Inflammatory macrophage treated with lipopolysaccharide for 4 hours (primary cell): ENCODE measurements around the gene ARHGAP8.

Source experiments
- DNase-seq: peaks from one replicate; pipeline ENCODE4 v3.0.0-alpha.2; 2020

ARHGAP8 gene

DNA sequence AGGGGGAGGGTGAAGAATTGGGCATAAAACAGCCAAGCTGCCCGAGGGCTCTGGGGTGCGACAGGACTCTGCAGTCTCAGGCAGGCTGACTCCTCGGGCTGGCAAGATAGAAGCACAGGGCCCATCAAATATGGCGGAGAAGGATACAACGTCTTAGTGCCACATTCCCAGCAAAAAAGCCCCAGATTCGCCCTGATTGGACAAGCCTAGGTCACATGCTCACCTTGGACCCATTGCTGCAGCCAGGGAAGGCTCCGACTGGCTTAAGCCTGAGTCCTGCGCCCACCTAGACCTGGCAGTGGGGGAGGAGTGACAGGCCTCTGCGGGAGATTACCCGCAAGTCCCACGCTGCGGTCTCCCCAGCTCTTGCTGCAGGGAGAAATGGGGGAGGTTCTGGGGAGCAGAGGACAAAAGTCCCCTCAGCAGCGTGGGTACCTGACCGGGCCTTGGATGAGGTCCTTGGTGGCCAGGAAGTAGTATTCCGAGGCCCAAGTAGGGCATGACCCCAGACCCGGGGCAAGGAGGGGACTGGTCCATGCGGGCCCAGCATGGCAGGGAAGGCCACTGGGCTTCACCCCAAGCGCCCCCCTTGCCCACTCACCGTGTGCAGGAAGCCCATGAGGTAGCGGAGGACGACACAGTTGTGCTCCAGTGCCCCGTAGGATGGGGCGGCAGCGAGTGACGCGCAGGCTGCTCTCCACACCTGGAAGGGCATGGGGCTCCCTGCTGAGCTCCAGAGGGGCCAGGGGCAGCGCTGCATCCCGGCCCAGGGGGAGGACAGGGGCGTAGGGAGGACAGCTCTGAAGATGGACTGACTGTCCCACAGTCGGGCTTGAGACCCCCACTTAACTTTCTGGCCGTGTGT lies 113.0 kb downstream of the ARHGAP8 start:
- no peak for DNase-seq

DNA sequence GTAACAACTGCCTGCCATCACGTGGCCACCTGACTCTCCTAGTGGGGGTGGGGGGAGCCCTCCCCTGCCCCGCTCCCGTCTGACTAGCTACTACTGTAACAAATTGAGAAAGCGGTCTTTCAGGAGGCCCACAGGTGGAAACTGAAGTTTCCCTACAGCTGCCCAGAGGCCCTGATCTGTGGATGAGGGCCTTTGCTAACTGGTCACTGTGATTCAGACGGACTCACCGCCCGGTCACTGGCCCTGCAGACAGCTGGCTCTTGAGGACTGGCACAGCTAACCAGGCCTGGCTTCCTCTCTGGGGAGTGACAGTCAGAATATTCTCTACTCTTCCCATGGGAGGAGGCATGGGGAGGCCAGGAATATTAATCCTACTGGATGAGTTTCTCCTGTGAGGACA lies 116.8 kb downstream of the ARHGAP8 start:
- no peak for DNase-seq

DNA sequence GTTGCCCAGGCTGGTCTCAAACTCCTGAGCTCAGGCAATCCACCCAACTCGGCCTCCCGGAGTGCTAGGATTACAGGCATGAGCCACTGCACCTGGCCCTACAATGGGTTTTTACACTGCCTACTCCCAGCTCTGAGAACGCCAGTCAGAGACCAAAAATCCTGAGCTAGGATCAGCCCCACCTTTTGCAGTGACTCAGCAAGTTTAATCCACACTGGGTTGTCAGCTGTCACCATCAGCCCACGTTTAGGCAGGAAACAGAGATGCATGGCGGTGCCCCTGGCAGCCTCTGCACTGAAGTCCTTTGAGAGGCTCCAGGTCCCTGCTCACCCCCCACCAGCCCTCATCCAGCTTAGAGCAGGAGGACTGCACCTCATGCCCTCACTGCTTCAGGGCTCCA lies 117.6 kb downstream of the ARHGAP8 start:
- no peak for DNase-seq

DNA sequence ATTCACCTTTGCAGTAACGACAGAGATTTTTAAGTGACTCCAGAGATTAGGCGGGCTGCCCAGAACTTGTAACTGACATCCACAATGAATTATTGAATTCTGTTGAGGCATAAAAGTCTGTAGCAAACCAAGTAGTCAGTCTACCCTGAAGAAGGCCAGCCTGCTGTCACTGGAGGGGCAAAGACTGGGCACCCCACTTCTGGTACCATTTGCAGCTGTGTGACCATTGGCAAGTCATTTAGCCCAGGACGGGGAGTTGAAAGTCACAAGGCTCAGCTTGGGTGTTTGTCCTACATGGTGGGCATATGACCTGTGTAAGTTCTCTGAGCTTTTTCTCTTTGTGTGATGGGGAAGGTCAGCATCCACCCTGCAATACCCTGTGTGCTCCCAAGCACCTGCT lies 119.4 kb downstream of the ARHGAP8 start:
- DNase-seq, result no peak

DNA sequence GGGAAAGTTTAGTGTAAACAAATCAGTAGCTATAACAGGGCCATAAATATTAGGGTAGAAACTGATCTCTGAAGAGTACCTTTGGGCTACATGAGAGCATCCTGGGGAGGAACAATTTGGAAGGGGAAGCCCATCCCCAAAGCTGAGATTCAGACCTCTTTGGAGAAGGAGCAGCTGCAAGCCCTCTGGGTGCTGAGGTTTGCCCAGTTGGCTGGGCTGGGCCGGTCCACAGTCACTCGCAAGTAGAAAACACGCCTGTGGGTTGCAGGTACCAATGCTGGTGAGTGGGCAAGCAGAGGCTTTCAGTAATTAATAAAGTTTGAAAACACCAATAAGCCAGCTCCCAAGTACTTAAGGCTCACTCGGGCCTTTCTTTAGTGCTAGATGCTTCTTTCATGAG lies 124.5 kb downstream of the ARHGAP8 start:
- no peak for DNase-seq

DNA sequence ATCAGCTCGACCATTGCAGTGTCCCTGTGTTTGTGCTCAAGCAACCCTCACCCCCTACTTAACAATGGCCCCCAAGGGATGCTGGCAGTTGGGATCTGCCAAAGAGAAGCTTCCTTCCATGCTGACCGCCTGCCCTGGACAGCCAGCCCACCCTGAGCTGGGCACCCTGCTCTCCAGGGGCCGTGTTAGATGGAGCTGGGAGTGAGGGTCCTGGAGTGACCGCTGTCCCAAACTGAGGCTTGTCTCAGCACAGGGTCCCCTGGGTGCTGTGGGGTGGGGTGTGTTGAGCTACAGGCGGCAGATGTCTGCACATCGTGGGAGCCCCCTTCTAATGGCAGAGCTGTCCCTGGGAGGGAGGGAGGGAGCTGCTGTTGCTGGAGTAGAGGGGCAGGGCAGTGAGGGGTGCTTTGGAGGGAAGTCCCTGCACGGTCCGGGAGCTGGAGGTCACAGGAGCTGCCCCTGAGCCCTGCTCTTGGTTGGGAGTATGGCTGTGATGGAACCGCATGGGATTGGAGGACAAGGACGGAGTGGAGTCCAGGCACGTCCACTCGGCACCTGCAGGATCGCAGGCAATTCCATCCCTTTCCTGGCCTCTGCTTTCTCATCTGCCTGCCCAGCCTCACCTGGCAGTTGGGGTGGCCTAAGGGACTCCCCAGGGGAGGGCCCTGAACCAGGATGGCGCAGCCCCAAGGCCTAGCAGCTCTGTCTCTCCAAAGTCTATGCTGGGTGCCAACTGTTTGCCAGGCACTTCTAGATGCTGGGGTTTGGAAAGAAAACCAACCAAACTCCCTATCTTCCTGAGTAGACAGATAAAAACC lies 126.3 kb downstream of the ARHGAP8 start:
- no peak for DNase-seq

DNA sequence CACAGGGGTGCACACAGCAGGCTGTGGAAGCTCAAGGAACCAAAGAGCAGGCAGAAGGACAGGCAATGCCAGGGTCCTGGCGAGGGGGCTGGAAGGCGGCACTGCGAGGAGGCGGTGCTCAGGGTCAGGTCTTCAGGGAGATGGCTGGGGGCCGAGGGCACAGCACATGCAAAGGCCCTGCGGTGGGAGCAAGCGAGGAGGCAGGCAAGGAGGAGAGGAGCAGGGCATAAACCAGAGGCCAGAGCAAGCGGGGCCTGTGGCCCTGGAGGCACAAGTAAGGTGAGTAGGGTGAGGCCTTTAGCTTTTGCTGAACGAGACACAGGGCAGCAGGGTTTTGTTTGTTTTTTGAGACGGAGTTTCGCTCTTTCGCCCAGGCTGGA lies 126.9 kb downstream of the ARHGAP8 start:
- DNase-seq, result no peak

DNA sequence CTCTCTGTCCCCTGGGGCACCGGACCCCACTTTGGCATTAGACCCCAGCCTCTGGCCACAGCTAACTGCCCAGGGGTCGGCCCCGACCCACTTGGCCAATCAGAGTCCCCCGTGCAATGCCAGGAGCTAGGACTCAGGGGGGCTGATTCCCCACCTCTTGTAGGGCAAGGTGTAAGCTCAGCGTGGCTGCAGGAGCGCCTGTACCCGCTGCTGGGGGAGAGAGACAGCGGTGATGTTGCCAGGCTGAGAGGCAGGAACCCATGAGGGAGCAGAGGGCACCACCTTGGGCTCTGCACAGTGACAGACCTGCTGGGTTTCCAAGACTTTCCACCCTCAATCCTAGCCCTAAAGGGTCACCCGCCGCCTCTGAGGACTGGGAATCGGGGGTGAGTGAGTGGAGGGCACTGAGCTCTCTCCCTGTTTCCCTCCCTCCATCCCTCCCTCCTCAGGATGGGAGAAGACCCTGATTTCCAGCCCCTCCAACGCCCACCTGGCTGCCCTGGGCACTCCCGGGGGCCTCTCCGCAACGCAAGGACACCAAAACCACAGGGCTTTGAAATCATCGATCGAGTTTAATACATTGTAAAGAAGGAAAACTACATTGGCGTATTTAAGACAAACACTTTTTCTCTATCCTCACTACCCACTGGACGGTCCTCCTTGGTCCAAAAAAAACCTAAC lies 128.4 kb downstream of the ARHGAP8 start:
- DNase-seq, result no peak

DNA sequence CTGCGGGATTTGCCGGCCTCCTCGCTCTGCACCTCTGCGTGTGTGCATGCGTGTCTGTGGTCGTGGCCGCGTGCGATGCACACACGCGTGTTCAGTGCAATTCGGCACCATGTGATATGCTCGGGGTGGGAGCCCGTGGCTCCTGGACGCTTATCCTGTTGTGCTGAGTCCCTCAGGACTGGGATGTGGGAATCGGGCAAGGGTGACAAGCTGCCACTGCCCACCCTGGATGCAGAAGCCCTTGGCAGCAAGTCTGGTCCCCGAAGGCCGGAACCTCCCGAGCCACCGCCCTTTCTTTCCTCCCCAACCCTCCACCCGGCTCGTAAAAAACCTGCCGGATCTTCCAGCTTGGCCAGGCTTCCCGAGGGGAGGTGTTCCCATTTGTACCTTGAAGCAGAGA lies 129.2 kb downstream of the ARHGAP8 start:
- no peak for DNase-seq

DNA sequence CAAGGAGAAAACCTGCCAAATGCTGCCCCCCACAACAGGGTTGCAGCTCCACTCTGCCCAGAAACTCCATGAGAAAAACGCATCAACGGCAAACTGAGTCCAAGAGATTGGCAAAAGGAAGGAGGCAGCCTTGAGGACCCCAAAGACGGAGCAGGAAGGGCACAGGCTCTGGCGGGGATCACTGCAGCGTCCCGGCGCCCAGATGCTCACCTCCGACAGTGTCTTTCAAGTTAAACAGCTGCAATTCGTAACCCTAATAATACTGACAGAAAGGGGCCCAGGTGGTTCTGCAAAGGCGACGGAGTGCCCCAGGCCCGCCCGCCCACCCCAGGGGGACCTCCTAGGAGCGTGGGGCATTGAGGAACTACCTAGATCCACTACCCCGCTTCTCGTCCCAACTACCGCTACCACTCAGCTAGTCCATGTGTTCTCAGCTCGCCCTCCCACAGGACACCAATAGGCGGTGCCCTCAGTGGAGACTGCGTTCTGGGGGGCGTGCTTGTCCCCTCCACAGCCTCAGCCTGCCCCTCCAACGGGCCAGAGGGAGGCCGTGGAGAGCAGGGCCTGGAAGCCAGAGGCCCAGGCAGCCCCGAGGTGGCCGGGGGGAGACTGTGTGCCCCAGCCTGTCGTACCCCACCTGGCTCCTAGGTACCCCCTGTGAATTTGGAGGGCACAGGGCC lies 130.0 kb downstream of the ARHGAP8 start:
- DNase-seq, result no peak

DNA sequence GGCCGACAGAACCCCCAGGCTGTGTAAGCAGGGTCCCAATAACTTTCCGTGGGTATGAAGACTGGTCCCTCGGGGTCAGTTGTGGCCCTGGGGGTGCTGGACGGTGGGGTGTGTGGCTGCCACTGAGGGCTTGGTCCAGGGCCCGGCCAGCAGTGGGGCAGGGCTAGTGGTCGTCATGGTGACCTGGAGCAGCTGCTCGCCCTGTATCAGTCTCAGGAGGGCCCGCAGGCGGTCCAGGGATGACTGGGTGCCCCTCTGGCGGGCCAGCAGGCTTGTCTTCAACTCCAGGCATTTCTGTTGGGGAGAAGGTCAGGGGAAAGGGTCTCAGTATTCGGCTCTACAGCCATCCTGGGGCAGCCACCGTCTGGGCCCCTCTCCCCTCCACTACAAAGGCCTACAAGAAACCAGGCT lies 130.6 kb downstream of the ARHGAP8 start:
- no peak for DNase-seq

DNA sequence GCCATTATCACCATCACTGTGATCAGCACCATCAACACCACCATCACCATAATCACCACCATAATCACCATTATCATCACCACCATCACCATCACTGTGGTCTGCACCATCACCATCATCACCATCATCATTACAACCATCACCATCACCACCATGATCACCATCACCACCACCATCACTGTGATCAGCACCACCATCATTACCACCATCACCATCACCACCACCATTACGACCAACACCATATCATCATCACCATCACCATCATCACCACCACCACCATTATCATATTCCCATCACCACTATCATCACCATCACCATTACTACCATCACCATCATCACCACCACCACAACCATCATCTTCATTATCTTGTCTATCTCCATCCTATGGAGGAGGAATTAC lies 132.2 kb downstream of the ARHGAP8 start:
- no peak for DNase-seq

DNA sequence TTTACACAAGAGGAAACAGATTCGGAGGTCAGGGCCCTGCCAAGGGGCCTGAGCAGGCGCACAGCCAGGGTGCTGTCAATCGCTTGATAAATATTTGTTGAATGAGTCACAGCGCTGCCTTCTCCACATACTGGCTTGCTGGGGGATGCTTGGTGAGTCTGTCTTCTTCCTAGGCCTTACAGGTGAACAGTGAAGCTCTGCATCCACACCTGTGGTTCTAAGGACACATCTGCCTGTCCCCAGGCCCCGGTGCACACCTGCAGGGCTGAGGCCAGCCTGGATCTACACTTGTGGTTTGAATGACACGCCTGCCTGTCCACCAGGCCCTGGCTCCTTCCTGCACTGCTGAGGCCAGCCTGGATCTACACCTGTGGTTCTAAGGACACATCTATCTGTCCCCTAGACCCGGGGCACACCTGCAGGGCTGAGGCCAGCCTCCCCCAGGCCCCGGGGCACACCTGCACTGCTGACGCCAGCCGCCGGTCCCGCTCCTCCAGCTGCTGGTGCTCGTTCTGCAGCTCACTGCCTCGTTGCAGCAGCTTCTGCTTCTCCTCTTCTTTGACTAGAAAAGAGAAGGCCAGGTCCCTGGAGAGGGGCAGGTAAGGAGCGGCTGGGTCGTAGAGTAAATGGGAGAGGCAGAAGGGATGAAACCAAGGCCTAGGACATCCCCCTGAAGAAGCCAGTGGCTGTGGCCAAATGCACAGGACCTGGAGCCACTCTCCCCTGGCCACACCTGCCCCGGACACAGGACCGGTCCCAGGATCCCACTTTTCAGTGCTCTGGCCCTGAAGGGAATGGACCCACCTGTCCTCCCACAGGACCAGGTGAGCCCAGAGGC lies 132.8 kb downstream of the ARHGAP8 start:
- no peak for DNase-seq

DNA sequence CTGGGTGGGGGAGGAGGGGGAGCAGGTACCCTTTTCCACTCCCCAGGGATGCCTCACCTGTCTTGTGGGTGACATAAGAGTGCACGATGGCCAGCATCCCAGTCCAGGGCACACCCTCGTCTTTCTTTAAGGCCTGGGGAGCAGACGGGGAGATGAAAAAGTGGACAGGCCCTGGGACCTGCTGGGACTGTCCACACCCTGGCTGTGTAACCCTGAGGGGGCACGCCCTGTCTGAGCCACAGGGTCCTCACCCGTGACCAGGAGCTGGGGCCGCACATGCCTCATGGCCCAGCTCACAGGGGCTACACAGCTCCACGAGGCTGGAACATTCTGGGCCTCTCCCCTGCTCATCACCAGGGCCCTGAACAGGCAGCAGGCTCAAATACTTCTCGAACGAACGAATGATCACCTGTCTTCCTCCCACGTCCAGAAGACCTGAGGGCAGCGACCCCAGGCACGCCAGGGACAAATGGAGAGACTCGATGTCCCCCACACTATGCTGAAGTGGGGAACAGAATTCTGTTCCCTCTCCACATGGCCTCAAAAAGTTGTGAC lies 133.5 kb downstream of the ARHGAP8 start:
- no peak for DNase-seq

DNA sequence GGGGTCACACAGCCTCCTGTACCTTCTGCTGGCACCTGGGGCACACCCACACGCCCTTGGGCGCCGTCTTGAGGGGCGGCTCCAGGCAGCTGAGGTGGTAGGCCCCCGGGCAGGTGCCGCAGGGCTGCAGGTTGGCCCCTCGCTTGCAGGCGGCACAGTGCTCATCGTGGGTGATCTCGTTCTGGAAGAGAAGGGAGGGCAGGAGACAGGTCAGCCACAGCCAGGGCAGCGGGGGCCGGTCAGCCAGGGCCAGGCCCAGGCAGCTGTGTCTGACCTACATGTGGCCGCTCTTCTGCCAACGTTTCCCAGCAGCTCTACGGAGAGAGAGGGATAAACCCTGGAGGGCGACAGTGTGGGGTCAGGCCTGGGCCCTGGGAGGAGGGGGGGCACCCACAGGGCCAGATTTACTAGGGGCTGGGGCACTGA lies 135.6 kb downstream of the ARHGAP8 start:
- DNase-seq, result no peak

DNA sequence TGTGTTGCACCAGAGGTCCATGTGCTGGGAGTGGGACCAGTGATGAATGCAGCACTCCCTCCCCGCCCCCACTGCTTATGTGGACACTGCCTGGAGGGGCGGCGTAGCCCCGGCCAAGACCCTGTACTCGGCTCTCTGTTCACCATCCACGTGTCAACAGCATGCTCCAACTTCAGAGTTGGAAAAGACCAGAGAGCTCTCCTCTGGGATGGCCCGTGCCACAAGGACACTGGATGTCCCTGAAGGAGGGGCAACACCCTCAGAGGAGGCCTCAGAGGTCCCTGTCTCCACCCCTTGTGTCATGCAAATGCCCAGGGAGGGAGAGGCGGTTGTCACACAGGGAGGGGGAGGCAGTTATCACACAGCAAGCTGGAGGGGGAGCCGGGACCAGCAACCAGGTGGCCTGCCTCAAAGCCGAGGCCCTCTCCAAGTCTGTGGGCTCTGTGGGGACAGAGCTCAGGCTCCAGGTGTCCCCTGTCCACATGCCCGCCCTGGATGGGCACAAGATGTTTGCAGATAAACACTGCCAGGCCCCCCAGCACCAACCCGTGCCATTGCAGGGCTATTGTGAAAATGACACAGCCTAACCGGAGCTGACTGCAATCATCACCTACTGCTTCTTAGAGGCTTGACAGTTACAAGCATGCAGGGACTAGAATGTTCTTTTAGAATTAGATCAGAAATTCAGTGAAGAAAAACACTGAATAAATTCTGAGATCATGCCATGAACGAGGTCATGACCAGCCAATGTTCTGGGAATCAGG lies 136.3 kb downstream of the ARHGAP8 start:
- DNase-seq, result no peak

DNA sequence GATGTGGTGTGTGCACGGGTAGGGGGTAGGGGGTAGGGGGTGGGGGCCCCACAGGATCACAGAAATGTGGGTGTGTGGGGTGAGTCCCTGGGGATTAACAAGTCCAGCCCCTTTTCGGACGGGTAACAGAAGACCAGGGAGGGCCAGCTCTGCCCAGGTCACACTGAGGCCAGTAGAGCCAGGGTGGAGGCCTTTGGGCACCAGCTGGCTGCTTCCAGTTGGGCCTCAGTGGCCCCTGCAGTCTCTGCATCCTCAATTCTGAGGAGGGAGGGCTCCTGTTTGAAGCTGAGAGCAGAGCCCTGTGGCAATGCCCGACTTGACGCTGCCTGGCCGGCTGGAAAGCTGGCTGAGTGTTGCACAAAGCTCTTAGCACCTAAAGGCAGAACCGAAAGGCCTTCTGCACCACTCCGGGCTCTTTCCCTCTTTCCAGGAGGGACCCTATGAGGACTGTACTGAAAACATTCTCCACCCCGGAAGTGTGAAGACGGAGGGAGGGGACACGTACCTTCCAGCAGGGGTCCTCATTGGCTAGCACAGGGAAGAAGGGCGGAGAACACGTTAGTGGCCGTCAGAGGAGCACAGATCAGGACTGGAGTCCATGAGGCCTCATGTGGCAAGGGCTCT lies 137.0 kb downstream of the ARHGAP8 start:
- DNase-seq, result no peak

DNA sequence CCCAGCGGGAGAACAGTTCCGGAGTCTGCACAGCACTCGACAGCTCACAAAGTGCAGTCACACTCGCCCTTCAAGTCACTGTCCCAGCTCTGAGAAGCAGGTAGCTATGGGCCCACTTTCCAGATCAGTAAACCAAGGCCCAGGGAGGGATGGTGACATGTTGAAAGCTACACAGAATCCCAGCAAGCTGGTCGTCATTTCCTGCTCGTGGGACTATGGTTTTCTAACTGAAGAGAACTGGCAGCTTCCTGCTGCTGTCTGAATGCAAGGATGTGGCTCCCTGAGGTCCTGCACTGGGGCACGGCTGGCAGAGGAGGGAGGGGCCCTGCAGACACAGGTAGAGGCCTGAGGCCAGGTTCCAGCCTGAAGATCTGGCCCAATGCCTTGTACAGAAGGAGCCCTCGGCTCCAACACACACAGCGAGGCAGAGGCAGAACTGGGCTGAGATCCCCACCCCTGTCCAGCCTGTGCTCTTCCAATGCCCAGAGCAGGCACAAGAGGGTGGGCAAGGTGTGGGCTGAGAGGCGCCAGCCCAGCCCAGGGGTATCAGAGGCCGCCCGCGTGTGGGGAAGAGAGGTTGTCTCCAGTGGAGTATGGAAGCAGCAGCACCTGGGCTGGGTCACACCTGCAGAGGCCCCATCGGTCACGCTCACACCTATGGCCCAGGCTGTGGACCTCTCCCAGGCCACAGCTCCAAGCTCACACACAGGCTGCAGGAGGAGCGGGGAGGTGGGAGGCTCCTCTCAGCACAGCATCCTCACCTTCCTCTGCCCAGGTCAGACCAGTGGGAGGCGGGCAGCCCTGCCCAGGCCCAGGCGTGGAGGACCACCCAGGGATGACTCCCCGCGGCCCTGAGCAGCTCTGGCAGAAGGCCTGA lies 138.3 kb downstream of the ARHGAP8 start:
- DNase-seq, result no peak

DNA sequence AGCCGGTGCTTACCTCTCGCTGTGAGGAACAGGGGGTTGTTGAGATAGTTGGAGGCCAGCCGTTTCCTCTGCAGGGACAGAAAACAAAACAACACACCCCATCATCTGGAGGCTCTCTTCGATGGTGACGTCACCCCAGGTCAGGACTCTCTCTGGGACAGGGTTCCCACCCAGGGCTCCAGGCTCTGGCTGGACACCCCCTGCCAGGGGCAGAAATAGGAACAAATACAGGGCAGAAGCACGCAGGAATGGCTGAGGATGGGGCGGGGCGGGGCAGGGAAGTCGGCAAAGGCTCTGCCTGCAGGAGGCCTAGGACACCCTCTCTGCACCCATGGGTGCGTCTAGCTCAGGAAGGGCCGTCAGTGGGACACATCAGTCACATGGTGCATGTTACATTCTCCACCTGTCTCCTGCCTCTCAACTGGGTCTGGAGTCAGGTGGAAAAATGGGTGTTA lies 138.9 kb downstream of the ARHGAP8 start:
- DNase-seq, result no peak
